OCI-LY7 (cell line): Measurements from ENCODE around the gene NEB.

Experiments
- CTCF ChIP-seq: fragments of 200-600 bp; sonication (generic); conservative IDR thresholded peaks from 2 replicates; pipeline ENCODE4 v1.5.1; 2014; ENCODE audit warnings: mild to moderate bottlenecking, antibody characterized with exemption, low read length, moderate library complexity, mixed read lengths
- EZH2phosphoT487 ChIP-seq: fragments of 200-600 bp; sonication (generic); IDR thresholded peaks from 2 replicates; pipeline ENCODE4 v1.6.1; 2018; ENCODE audit warnings: low read depth, borderline replicate concordance, mild to moderate bottlenecking, mixed run types, antibody characterized with exemption, low read length, moderate library complexity, mixed read lengths

GRCh38 chr2:151753540-151753939 is 19.3 kb upstream of the NEB start:
- no peak for TF ChIP-seq CTCF
- no peak for TF ChIP-seq EZH2phosphoT487
